HG03432 (cell line): ENCODE results near the gene UPK3B.
"Not testable (repeated sequence)": the region's sequence is repeated elsewhere in the genome, so short reads cannot be mapped to it uniquely, and the experiment has no call there.

Experiments
- ATAC-seq: cut with Tn5 transposase; IDR thresholded peaks from one replicate; pipeline ENCODE4 v1.9.1; 2021; ENCODE audit warnings: mild to moderate bottlenecking, moderate library complexity; ENCODE audit not compliant: unreplicated experiment

Gene UPK3B

GRCh38 chr7:76512941-76513816 lies 2.8 kb downstream of the UPK3B start:
- no peak for ATAC-seq

- ATAC-seq: no peak
These were observed 3.8 kb downstream of the UPK3B start for GRCh38 chr7:76513817-76514799.

- no peak for ATAC-seq
These were observed 4.8 kb downstream of the UPK3B start for GRCh38 chr7:76514926-76515771.

- ATAC-seq: no peak
These were observed 5.7 kb downstream of the UPK3B start for GRCh38 chr7:76515999-76516443.

GRCh38 chr7:76516932-76517331 lies 6.6 kb downstream of the UPK3B start:
- ATAC-seq: not testable (repeated sequence)

GRCh38 chr7:76526183-76526582 lies 15.8 kb downstream of the UPK3B start:
- not testable (repeated sequence) for ATAC-seq

- not testable (repeated sequence) for ATAC-seq
These were observed 21.3 kb downstream of the UPK3B start for GRCh38 chr7:76531643-76532042.

GRCh38 chr7:76543197-76543596 lies 32.8 kb downstream of the UPK3B start, which contains the start of gene SPDYE16:
Gene SPDYE16, minus strand, starts transcription at chr7:76543297. Its CDS starts 1,838 bp downstream, at chr7:76541459.
- ATAC-seq: not testable (repeated sequence)

- peak; percentile 100 for ATAC-seq
These were observed 38.9 kb downstream of the UPK3B start for GRCh38 chr7:76549025-76549854.

GRCh38 chr7:76549855-76550248 lies 39.5 kb downstream of the UPK3B start:
- not testable (repeated sequence) for ATAC-seq

GRCh38 chr7:76551992-76552391 lies 41.6 kb downstream of the UPK3B start:
- not testable (repeated sequence) for ATAC-seq

- not testable (repeated sequence) for ATAC-seq
These were observed 49.3 kb downstream of the UPK3B start for GRCh38 chr7:76559685-76560084.

GRCh38 chr7:76560157-76560556 lies 49.8 kb downstream of the UPK3B start:
- not testable (repeated sequence) for ATAC-seq

GRCh38 chr7:76561342-76561741 lies 51.0 kb downstream of the UPK3B start:
- not testable (repeated sequence) for ATAC-seq

- ATAC-seq: not testable (repeated sequence)
These were observed 54.6 kb downstream of the UPK3B start for GRCh38 chr7:76565001-76565400.
